Spinal cord (tissue), 10 donors: ENCODE data around the gene SCN2A. TPM values are rescaled to one million over a fixed set of nuclear protein-coding genes. Genes with fewer than 3 reads are reported as not detected.

Source experiments
- DNase-seq, 6 donors: peaks; one replicate each; pipeline versions ENCODE4 v3.0.0 to v3.0.0-alpha.2; 2013 to 2015; ENCODE audit warnings: low spot score in 6 of 6, low read depth in 4 of 6
- H3K27ac ChIP-seq: one replicate; pipeline ENCODE4 v1.5.1; 2013; ENCODE audit warnings: low read depth, low read length, control low read depth
- H3K27me3 ChIP-seq: one replicate; pipeline ENCODE4 v1.6.1; 2013; ENCODE audit warnings: low read length; ENCODE audit not compliant: control insufficient read depth, insufficient read depth
- H3K36me3 ChIP-seq: one replicate; pipeline ENCODE4 v1.6.1; 2013; ENCODE audit warnings: low read length; ENCODE audit not compliant: control insufficient read depth, insufficient read depth
- H3K4me1 ChIP-seq: one replicate; pipeline ENCODE4 v1.6.1; 2013; ENCODE audit warnings: low read length; ENCODE audit not compliant: control insufficient read depth, insufficient read depth
- H3K4me3 ChIP-seq: one replicate; pipeline ENCODE4 v1.5.1; 2013; ENCODE audit warnings: low read depth, low read length, control low read depth
- H3K9me3 ChIP-seq: one replicate; pipeline ENCODE4 v1.6.1; 2013; ENCODE audit warnings: low read length; ENCODE audit not compliant: control insufficient read depth, insufficient read depth
- WGBS: methylation state at CpG from one replicate; pipeline ENCODE4 v1.1.5; 2013; ENCODE audit warnings: missing lambda C conversion rate; ENCODE audit not compliant: insufficient coverage; 5-methylcytosine and 5-hydroxymethylcytosine counted together
- polyA plus RNA-seq, 2 donors: library from polyadenylated mRNA; unstranded; fragments of 120-200 nt; gene quantifications; one replicate each; pipeline ENCODE4 v1.2.1, GENCODE V29; 2013; ENCODE audit not compliant: insufficient read length in 2 of 2
- total RNA-seq, 2 donors: library from RNA; depleted of rRNA in 1 of 2; stranded (reverse); fragments of 120-200 nt in 1 of 2; fragments of >200 nt in 1 of 2; gene quantifications; one replicate each; pipeline versions ENCODE4 v1.2.3 to v1.2.4, GENCODE V29; 2013 to 2014
- donor health status: healthy.

The SCN2A gene
- total and polyA plus RNA-seq, 4 donors = 24.2 to 107 (median 51.4) TPM

DNA sequence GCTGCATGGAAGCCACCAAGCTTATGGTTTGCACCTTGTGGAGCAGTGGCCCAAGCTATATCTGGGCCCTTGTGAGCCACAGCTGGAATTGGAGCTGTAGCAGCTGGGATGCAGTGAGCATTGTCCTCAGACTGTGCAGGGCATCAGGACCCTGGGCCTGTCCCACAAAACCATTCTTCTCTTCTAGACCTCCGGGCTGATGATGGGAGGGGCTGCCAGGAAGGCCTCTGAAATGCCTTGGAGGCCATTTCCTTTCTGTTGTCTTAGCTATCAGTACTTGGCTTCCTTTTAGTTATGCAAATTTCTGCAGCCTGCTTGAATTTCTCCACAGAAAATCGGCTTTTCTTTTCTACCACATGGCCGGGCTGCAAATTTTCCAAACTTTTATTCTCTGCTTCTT lies 183.9 kb downstream of the SCN2A start:
- H3K9me3 ChIP-seq = peaks cover 3% of the 10 kb centered on the region
- DNase-seq = no peak
- no peaks in the 10 kb centered on the region for H3K4me1 ChIP-seq
- H3K27ac ChIP-seq = no peak overlapping the region
- H3K4me3 ChIP-seq = no peak overlapping the region
- no peaks in the 10 kb centered on the region for H3K36me3 ChIP-seq
- WGBS = 67% methylated on average over 1 of the region's 3 CpGs
- no peaks in the 10 kb centered on the region for H3K27me3 ChIP-seq

DNA sequence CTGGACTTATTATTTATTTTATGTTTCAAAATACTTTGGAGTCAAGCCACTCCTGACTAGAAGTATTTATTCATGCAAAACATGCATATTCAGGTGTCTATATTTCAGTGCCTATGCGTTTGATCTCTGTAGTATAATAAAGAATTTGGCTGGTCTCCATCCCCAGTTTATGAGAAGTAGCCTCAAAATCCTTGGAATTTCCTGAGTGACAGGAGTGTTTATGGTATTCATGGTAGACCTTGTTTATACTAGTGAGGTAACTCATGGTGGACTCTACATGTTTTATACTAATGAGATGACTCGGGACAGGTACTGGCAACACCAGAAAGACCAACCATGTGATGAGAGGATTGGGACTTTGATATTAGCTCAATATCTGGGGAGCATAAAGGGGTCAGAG lies 186.3 kb downstream of the SCN2A start:
- Histone ChIP-seq H3K27ac (no peak overlapping the region), H3K4me1 (no peaks in the 10 kb centered on the region), H3K36me3 (no peaks in the 10 kb centered on the region), H3K9me3 (peaks cover 3% of the 10 kb centered on the region), H3K4me3 (no peak overlapping the region), H3K27me3 (no peaks in the 10 kb centered on the region)
- no peak for DNase-seq
- WGBS = no CpG with 5 or more reads among the region's 2 CpGs

DNA sequence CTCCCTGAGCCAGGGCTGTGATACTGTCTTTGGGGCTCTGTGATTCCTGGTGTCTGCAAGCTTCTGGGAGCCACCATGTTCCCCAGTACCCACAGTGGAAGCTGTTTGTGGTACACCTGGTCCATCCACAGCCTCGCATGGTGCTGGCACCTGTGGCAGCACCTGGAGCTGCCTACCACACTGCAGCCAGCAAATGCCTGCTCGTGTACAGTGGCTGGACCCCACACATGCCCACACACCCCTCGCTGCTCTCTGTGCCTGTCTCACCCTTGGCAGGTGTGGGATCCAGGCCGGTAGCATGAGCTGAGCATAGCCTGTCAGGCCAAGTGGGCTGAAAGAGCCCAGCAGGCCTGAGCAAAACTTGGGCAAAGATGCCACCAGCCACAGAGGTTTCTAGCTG lies 188.5 kb downstream of the SCN2A start:
- no peaks in the 10 kb centered on the region for H3K27me3 ChIP-seq
- no peaks in the 10 kb centered on the region for H3K4me1 ChIP-seq
- DNase-seq = no peak
- H3K4me3 ChIP-seq = no peak overlapping the region
- no peaks in the 10 kb centered on the region for H3K36me3 ChIP-seq
- no peak overlapping the region for H3K27ac ChIP-seq
- H3K9me3 ChIP-seq = peaks cover 3% of the 10 kb centered on the region
- WGBS = 80% methylated on average over 4 of the region's 4 CpGs

DNA sequence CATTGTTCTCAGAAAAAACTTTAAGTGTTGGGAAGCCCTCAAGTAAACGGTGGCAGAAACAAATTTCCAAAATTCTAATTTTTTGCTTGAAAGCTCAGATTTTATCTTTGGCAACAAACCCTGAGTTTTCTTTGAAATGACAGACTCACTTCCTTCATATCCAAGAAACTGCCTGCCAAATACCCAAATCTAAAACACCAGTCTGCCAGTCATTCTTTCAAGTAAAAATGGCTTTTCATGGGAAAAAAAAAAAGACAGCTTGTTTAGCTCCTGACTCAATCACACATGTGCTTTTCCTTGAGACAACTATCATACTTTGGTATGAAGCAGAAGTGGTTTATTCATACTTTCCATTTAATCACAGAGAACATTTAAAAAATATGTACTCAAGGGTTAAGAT lies 189.7 kb downstream of the SCN2A start:
- no peaks in the 10 kb centered on the region for H3K36me3 ChIP-seq
- no peaks in the 10 kb centered on the region for H3K9me3 ChIP-seq
- 88% methylated on average over 1 of the region's 1 CpG for WGBS
- no peaks in the 10 kb centered on the region for H3K27me3 ChIP-seq
- H3K4me3 ChIP-seq = no peak overlapping the region
- H3K4me1 ChIP-seq = no peaks in the 10 kb centered on the region
- H3K27ac ChIP-seq = no peak overlapping the region
- DNase-seq = peak in 1 of 6 donors; percentile 76

DNA sequence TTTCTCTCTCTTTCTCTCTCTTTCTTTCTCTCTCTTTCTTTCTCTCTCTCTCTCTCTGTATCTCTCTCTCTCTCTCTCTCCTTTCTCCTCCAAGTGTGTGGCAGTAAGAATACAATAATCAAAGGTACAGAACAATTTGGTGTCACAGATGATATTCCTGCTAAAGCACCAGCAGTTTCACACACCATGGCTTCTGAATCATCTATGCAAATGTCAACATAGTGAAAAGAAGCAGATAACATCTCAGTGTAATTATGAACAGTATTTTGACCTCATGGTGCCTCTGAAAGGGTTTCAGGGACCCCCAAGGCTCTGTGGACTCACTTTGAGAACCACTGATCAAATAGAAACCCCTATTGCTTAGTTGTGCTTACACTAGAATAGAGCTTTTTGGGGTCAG lies 191.8 kb downstream of the SCN2A start:
- no peak overlapping the region for H3K27ac ChIP-seq
- no peaks in the 10 kb centered on the region for H3K9me3 ChIP-seq
- no peaks in the 10 kb centered on the region for H3K27me3 ChIP-seq
- H3K36me3 ChIP-seq = no peaks in the 10 kb centered on the region
- no peak for DNase-seq
- H3K4me1 ChIP-seq = no peaks in the 10 kb centered on the region
- H3K4me3 ChIP-seq = no peak overlapping the region

DNA sequence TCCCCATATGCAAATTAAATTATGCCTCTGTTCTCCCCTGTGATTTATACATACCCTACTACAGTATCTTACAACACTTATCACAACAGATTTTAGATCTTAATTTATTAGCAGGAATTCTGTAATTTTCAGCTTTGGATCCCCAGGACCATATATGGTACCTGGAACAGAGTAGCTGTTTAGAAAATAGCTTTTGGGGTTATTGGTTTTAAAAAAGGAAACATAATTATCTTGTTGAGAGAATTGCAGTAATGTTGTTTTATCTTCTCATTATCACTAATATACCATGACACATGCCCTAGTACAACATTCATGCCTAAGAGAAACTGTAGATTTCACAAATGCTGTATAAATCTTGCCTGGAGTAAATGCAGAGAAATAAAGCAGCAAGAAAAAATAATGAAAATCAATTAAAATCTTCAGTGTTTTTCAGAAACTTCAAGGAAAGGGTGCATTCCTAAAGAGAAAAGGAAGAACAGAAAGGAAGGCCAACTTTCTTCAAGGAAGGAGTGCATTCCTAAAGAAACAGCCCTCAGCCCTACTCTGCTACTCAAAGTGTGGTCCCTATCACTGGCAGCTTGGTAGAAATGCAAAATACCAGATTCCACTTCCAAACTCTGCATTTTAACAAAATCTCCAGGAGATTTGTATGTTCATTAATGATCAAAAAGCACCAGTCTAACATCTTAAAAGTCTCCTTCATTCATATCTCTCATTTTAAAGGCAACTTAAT lies 193.2 kb downstream of the SCN2A start:
- Histone ChIP-seq H3K27ac (no peak overlapping the region), H3K4me1 (no peaks in the 10 kb centered on the region), H3K4me3 (no peak overlapping the region), H3K36me3 (no peaks in the 10 kb centered on the region), H3K9me3 (no peaks in the 10 kb centered on the region), H3K27me3 (no peaks in the 10 kb centered on the region)
- no peak for DNase-seq

DNA sequence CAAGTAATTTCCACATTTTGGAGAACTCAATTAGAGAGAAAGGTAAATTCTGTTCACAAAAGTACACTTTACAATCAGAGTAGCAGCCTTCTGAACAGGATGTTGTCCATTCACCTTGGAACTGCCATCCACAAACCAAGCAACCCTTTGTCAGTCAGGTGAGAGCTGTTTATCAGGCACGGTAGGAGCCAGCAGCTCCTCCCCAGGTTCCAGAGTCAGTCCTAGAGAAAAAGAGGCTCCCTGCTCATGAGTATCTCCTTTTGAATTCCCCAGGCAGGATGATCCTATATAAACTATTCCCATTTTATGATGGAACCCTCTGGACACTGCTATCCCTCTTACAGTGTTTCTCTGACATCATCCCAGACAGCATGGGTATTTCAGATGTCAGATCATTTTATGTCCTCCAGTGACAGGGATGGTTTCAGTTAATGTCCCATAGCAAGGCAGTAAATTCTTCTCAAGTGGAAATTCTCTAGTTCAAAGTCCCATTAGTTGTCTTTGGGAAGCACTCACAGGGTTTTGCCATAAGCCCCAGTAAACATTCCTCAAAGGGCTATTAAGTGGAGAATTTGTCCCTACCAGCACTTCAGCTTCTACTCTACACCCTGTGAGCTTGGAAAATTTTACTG lies 195.8 kb downstream of the SCN2A start:
- Histone ChIP-seq H3K36me3 (no peaks in the 10 kb centered on the region), H3K27me3 (no peaks in the 10 kb centered on the region), H3K4me3 (no peak overlapping the region), H3K9me3 (no peaks in the 10 kb centered on the region), H3K27ac (no peak overlapping the region), H3K4me1 (no peaks in the 10 kb centered on the region)
- no peak for DNase-seq
- 50% methylated on average over 1 of the region's 1 CpG for WGBS

DNA sequence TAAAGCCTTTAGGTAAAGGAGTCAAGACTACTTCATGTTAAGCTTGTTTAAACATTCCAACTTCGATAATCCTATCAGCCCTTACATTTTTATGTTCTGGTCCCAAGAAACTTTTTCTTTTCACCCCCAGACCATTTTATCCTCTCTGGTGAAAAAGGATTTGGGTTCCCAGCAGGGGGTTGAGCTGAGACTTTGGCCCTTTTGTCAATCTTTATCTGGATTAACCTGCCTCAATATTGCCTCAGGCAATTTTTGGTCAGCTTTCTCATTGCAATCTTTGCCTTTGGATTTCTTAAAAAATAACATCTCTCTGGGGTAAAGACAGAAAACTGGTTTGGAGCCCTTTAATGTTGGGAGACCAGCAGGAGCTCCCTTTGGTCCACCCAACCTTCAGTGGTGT lies 196.4 kb downstream of the SCN2A start:
- Histone ChIP-seq H3K27ac (no peak overlapping the region), H3K4me3 (no peak overlapping the region), H3K27me3 (no peaks in the 10 kb centered on the region), H3K36me3 (no peaks in the 10 kb centered on the region), H3K9me3 (no peaks in the 10 kb centered on the region), H3K4me1 (no peaks in the 10 kb centered on the region)
- no peak for DNase-seq
- WGBS = no CpG with 5 or more reads among the region's 1 CpG

DNA sequence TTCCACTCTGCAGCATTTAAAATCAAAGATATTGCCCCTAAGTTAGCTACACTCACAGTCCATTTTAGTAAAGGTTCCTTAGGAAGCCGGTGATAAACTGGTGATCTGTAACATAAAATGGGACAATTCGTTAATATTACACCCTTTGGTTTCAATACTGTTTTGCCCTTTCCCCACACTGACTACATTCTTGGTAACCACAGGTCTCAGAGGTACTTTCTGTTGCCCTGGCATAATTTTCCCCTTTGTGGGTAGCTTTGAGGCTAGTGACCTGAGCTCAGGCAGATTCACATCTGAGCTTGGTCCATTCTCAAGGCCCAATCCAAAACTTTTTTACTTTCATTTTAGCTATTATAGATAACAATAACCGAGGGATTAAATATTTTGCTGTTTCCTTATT lies 197.3 kb downstream of the SCN2A start:
- no peaks in the 10 kb centered on the region for H3K9me3 ChIP-seq
- DNase-seq = no peak
- no peaks in the 10 kb centered on the region for H3K4me1 ChIP-seq
- no peak overlapping the region for H3K4me3 ChIP-seq
- H3K27me3 ChIP-seq = no peaks in the 10 kb centered on the region
- no peaks in the 10 kb centered on the region for H3K36me3 ChIP-seq
- no peak overlapping the region for H3K27ac ChIP-seq
- WGBS = no CpG with 5 or more reads among the region's 3 CpGs

DNA sequence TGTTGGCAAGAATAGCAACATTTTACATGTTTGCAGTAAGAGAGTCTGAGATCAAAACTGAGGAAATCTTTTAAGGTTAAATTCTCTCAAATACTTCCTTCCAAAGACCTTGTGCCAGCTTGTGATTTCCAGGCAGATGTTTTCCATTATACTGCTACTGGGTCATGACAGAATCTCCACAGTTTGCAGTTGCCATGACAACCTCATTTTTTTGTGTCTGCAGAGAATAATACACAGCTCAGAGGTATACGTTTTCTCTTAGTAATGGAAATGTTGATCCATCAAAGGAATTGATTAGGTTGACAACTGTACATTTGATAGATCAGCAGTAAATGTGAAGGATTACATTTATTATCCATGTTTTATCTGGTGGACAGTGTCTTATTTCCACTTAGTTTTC lies 201.2 kb downstream of the SCN2A start:
- Histone ChIP-seq H3K4me3 (no peak overlapping the region), H3K27ac (no peak overlapping the region), H3K27me3 (no peaks in the 10 kb centered on the region), H3K4me1 (no peaks in the 10 kb centered on the region), H3K36me3 (no peaks in the 10 kb centered on the region), H3K9me3 (peaks cover 2% of the 10 kb centered on the region)
- peak; percentile 31 to 94 (median 60) for DNase-seq
- no CpG with 5 or more reads among the region's 1 CpG for WGBS
